ENCODE measurements around the gene RCOR3. TPM values are rescaled to one million over a fixed set of nuclear protein-coding genes. Genes with fewer than 3 reads are reported as not detected.

The RCOR3 gene
- total RNA-seq, 1 experiment from 2014 or later: 39.0 TPM

GRCh38 chr1:211280910-211281309 is 21.7 kb downstream of the RCOR3 start:
- intact Hi-C loops (cut with micrococcal nuclease; ENCODE audit: unreplicated experiment): no loop called here
- BruUV-seq (replicated peaks): no TSS peak
- no peak for DNase-seq (ENCODE audit: low spot score)
- no peak for TF ChIP-seq EZH2 (IDR thresholded peaks at IDR 0.05; ENCODE audit: borderline replicate concordance, low read depth, low read length, poor library complexity, severe bottlenecking)
- TF ChIP-seq, protein P1, sequence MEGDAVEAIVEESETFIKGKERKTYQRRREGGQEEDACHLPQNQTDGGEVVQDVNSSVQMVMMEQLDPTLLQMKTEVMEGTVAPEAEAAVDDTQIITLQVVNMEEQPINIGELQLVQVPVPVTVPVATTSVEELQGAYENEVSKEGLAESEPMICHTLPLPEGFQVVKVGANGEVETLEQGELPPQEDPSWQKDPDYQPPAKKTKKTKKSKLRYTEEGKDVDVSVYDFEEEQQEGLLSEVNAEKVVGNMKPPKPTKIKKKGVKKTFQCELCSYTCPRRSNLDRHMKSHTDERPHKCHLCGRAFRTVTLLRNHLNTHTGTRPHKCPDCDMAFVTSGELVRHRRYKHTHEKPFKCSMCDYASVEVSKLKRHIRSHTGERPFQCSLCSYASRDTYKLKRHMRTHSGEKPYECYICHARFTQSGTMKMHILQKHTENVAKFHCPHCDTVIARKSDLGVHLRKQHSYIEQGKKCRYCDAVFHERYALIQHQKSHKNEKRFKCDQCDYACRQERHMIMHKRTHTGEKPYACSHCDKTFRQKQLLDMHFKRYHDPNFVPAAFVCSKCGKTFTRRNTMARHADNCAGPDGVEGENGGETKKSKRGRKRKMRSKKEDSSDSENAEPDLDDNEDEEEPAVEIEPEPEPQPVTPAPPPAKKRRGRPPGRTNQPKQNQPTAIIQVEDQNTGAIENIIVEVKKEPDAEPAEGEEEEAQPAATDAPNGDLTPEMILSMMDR (conservative IDR thresholded peaks at IDR 0.05; ENCODE audit: low read depth, low read length): no peak
- Histone ChIP-seq H3K4me3 (ENCODE audit: low read depth, low read length, poor library complexity, severe bottlenecking) (no peak overlapping the region), H3K36me3 (ENCODE audit: insufficient read depth, low read length, poor library complexity, severe bottlenecking) (peaks cover 37% of the 10 kb centered on the region), H3K27ac (ENCODE audit: low read depth, low read length, poor library complexity, severe bottlenecking) (no peak overlapping the region), H3K9me3 (ENCODE audit: low read depth, low read length, poor library complexity, severe bottlenecking) (no peaks in the 10 kb centered on the region), H3K27me3 (replicated peaks; ENCODE audit: insufficient read depth, low read depth, low read length, poor library complexity) (no peaks in the 10 kb centered on the region), H3K4me1 (ENCODE audit: insufficient read depth, low read length, poor library complexity, severe bottlenecking) (peaks cover 3% of the 10 kb centered on the region)
- CTCF ChIA-PET: no interaction called here
- POLR2A ChIA-PET (ENCODE audit: low non-redundant PET): no interaction called here

DNA sequence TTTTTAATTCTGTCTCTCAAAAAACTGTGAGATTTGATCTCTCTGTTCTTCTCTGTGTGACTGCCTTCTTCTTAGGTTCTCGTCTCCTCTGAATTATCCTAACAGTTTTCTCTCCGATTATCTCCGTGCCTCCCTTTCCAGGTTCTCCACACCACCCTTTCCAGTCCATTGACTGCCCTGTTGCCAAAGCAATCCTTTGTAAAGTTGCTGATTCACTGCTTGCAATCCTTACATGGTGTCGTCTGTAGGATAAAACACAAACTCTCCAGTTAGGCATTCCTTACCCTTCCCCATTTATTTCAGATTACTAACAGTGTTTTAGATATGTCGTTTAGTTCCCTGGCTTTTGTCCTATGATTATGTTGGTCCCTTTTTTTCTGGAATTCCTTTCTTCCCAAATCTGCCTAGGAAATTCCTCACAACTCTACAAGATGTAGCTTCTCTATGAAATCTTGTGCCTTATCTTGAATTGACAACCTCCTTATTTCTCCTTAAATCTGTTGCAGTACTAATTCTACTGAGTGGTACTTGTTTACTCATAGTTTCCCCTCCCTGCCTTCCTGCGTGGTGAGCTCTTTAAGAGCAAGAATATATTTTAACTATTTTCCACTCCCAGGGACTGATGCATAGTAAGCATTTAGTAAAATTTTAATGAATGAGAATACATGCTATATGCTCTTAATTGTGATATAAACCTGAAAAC is 22.3 kb downstream of the RCOR3 start:
- BruUV-seq (replicated peaks): no TSS peak
- H3K27ac ChIP-seq (ENCODE audit: low read depth, low read length, poor library complexity, severe bottlenecking): no peak overlapping the region
- H3K36me3 ChIP-seq (ENCODE audit: insufficient read depth, low read length, poor library complexity, severe bottlenecking): peaks cover 31% of the 10 kb centered on the region
- ChIA-PET CTCF (no interaction called here), POLR2A (ENCODE audit: low non-redundant PET) (interaction anchor here (0.7 kb wide), 1 partner anchor 89 kb away, joined by 5 read pairs; no protein-coding TSS in a partner anchor)
- TF ChIP-seq EZH2 (IDR thresholded peaks at IDR 0.05; ENCODE audit: borderline replicate concordance, low read depth, low read length, poor library complexity, severe bottlenecking): no peak
- TF ChIP-seq, protein P1 (conservative IDR thresholded peaks at IDR 0.05; ENCODE audit: low read depth, low read length): no peak
- no peaks in the 10 kb centered on the region for H3K27me3 ChIP-seq (replicated peaks; ENCODE audit: insufficient read depth, low read depth, low read length, poor library complexity)
- no peaks in the 10 kb centered on the region for H3K9me3 ChIP-seq (ENCODE audit: low read depth, low read length, poor library complexity, severe bottlenecking)
- H3K4me1 ChIP-seq (ENCODE audit: insufficient read depth, low read length, poor library complexity, severe bottlenecking): no peaks in the 10 kb centered on the region
- no peak for DNase-seq (ENCODE audit: low spot score)
- H3K4me3 ChIP-seq (ENCODE audit: low read depth, low read length, poor library complexity, severe bottlenecking): no peak overlapping the region
- intact Hi-C loops (cut with micrococcal nuclease; ENCODE audit: unreplicated experiment): no loop called here

DNA sequence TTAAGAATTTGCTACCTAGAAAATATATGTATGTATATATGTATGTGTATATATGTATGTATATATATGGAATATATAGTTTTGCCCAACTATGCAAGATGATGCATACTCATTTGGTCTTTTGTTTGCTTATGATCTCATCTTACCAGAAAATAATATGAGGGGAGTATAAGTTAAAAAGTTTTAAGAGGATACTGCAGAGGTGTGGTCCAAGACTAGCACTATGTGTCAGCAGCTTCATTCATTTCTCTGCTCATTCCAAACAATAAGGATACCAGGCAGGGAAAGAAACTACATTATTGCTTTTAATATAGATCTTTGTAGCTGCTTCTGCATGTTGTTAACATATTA is 22.8 kb downstream of the RCOR3 start:
- peaks cover 28% of the 10 kb centered on the region for H3K36me3 ChIP-seq (ENCODE audit: insufficient read depth, low read length, poor library complexity, severe bottlenecking)
- no peaks in the 10 kb centered on the region for H3K9me3 ChIP-seq (ENCODE audit: low read depth, low read length, poor library complexity, severe bottlenecking)
- ChIA-PET POLR2A (ENCODE audit: low non-redundant PET) (interaction anchor here (0.7 kb wide), 1 partner anchor 90 kb away, joined by 5 read pairs; no protein-coding TSS in a partner anchor), CTCF (no interaction called here)
- H3K4me3 ChIP-seq (ENCODE audit: low read depth, low read length, poor library complexity, severe bottlenecking): no peak overlapping the region
- no peak overlapping the region for H3K27ac ChIP-seq (ENCODE audit: low read depth, low read length, poor library complexity, severe bottlenecking)
- intact Hi-C loops (cut with micrococcal nuclease; ENCODE audit: unreplicated experiment): no loop called here
- BruUV-seq (replicated peaks): no TSS peak
- H3K27me3 ChIP-seq (replicated peaks; ENCODE audit: insufficient read depth, low read depth, low read length, poor library complexity): no peaks in the 10 kb centered on the region
- no peak for DNase-seq (ENCODE audit: low spot score)
- peaks cover 3% of the 10 kb centered on the region for H3K4me1 ChIP-seq (ENCODE audit: insufficient read depth, low read length, poor library complexity, severe bottlenecking)
- no peak for TF ChIP-seq EZH2 (IDR thresholded peaks at IDR 0.05; ENCODE audit: borderline replicate concordance, low read depth, low read length, poor library complexity, severe bottlenecking)
- TF ChIP-seq, protein P1 (conservative IDR thresholded peaks at IDR 0.05; ENCODE audit: low read depth, low read length): no peak

Measured in A673 (cell line).